ENCODE measurements around the gene RREB1.

Gene RREB1

GRCh38 chr6:7238526-7238899 lies 130.8 kb downstream of the RREB1 start:
- DNase-seq (ENCODE audit: low read depth in 1 of 2, low spot score in 1 of 2), result no peak
- in situ Hi-C loops (cut with HindIII; ENCODE audit: low pct_unique_long_range_greater_than_20kb, low sequenced_read_pairs), result no loop called here
- TF ChIP-seq JUND (IDR thresholded peaks at IDR 0.05; ENCODE audit: low read depth), result no peak

GRCh38 chr6:7238900-7239589 lies 131.3 kb downstream of the RREB1 start:
- peak; percentile 47 to 90 for DNase-seq (ENCODE audit: low read depth in 1 of 2, low spot score in 1 of 2)
- in situ Hi-C loops (cut with HindIII; ENCODE audit: low pct_unique_long_range_greater_than_20kb, low sequenced_read_pairs), result no loop called here
- no peak for TF ChIP-seq JUND (IDR thresholded peaks at IDR 0.05; ENCODE audit: low read depth)

GRCh38 chr6:7239590-7239948 lies 131.8 kb downstream of the RREB1 start:
- DNase-seq (ENCODE audit: low read depth in 1 of 2, low spot score in 1 of 2), result no peak
- no peak for TF ChIP-seq JUND (IDR thresholded peaks at IDR 0.05; ENCODE audit: low read depth)
- in situ Hi-C loops (cut with HindIII; ENCODE audit: low pct_unique_long_range_greater_than_20kb, low sequenced_read_pairs), result no loop called here

GRCh38 chr6:7240351-7240750 lies 132.6 kb downstream of the RREB1 start:
- TF ChIP-seq JUND (IDR thresholded peaks at IDR 0.05; ENCODE audit: low read depth), result no peak
- no peak for DNase-seq (ENCODE audit: low read depth in 1 of 2, low spot score in 1 of 2)
- in situ Hi-C loops (cut with HindIII; ENCODE audit: low pct_unique_long_range_greater_than_20kb, low sequenced_read_pairs), result no loop called here

GRCh38 chr6:7241160-7241559 lies 133.4 kb downstream of the RREB1 start:
- no peak for TF ChIP-seq JUND (IDR thresholded peaks at IDR 0.05; ENCODE audit: low read depth)
- in situ Hi-C loops (cut with HindIII; ENCODE audit: low pct_unique_long_range_greater_than_20kb, low sequenced_read_pairs), result no loop called here
- no peak for DNase-seq (ENCODE audit: low read depth in 1 of 2, low spot score in 1 of 2)

- DNase-seq (ENCODE audit: low read depth in 1 of 2, low spot score in 1 of 2), result no peak
- in situ Hi-C loops (cut with HindIII; ENCODE audit: low pct_unique_long_range_greater_than_20kb, low sequenced_read_pairs), result no loop called here
- TF ChIP-seq JUND (IDR thresholded peaks at IDR 0.05; ENCODE audit: low read depth), result no peak
Measured at GRCh38 chr6:7241709-7242645, 134.2 kb downstream of the RREB1 start.

- no peak for TF ChIP-seq JUND (IDR thresholded peaks at IDR 0.05; ENCODE audit: low read depth)
- in situ Hi-C loops (cut with HindIII; ENCODE audit: low pct_unique_long_range_greater_than_20kb, low sequenced_read_pairs), result no loop called here
- no peak for DNase-seq (ENCODE audit: low read depth in 1 of 2, low spot score in 1 of 2)
Measured at GRCh38 chr6:7242835-7243178, 135.0 kb downstream of the RREB1 start.

- in situ Hi-C loops (cut with HindIII; ENCODE audit: low pct_unique_long_range_greater_than_20kb, low sequenced_read_pairs), result no loop called here
Measured at GRCh38 chr6:7243179-7243981, 135.6 kb downstream of the RREB1 start.

GRCh38 chr6:7245668-7246393 lies 138.1 kb downstream of the RREB1 start:
- TF ChIP-seq JUND (IDR thresholded peaks at IDR 0.05; ENCODE audit: low read depth), result no peak
- no peak for DNase-seq (ENCODE audit: low read depth in 1 of 2, low spot score in 1 of 2)
- in situ Hi-C loops (cut with HindIII; ENCODE audit: low pct_unique_long_range_greater_than_20kb, low sequenced_read_pairs), result no loop called here

More at GRCh38 chr6:7243179-7243981, 135.6 kb downstream of the RREB1 start:
- peak; percentile 57 to 74 for DNase-seq (ENCODE audit: low read depth in 1 of 2, low spot score in 1 of 2)
- no peak for TF ChIP-seq JUND (IDR thresholded peaks at IDR 0.05; ENCODE audit: low read depth)

GRCh38 chr6:7246401-7247178 lies 138.8 kb downstream of the RREB1 start:
- TF ChIP-seq JUND (IDR thresholded peaks at IDR 0.05; ENCODE audit: low read depth), result no peak
- DNase-seq (ENCODE audit: low read depth in 1 of 2, low spot score in 1 of 2), result no peak
- in situ Hi-C loops (cut with HindIII; ENCODE audit: low pct_unique_long_range_greater_than_20kb, low sequenced_read_pairs), result no loop called here

GRCh38 chr6:7247179-7247456 lies 139.4 kb downstream of the RREB1 start:
- no peak for TF ChIP-seq JUND (IDR thresholded peaks at IDR 0.05; ENCODE audit: low read depth)
- DNase-seq (ENCODE audit: low read depth in 1 of 2, low spot score in 1 of 2), result no peak
- in situ Hi-C loops (cut with HindIII; ENCODE audit: low pct_unique_long_range_greater_than_20kb, low sequenced_read_pairs), result no loop called here

- TF ChIP-seq JUND (IDR thresholded peaks at IDR 0.05; ENCODE audit: low read depth), result no peak
- DNase-seq (ENCODE audit: low read depth in 1 of 2, low spot score in 1 of 2), result no peak
- in situ Hi-C loops (cut with HindIII; ENCODE audit: low pct_unique_long_range_greater_than_20kb, low sequenced_read_pairs), result no loop called here
Measured at GRCh38 chr6:7247828-7248227, 140.1 kb downstream of the RREB1 start.

Data from T47D (cell line).